Stomach (tissue), 9 donors: ENCODE measurements around the gene CABLES1. TPM values are rescaled to one million over a fixed set of nuclear protein-coding genes. Genes with fewer than 3 reads are reported as not detected.
A peak's percentile ranks its signal among the peaks of the same experiment; 100 is the strongest.

Experiments
- DNase-seq, 2 donors: peaks; one replicate each; pipeline versions ENCODE4 v3.0.0 to v3.0.0-alpha.2; 2013 to 2019
- H3K27ac ChIP-seq, 5 donors: fragments of 200-600 bp in 4 of 5; sonication (generic) in 4 of 5; one replicate each; pipeline ENCODE4 v1.5.1; 2013 to 2019; ENCODE audit warnings: mild to moderate bottlenecking in 1 of 5, moderate library complexity in 1 of 5
- H3K27me3 ChIP-seq, 3 donors: fragments of 200-600 bp; sonication (generic); one replicate each; pipeline ENCODE4 v1.5.1; 2017 to 2019; ENCODE audit warnings: mixed run types in 1 of 3
- H3K36me3 ChIP-seq, 4 donors: fragments of 200-600 bp; sonication (generic); 1 replicate in 3 of 4; 2 replicates in 1 of 4; pipeline ENCODE4 v1.5.1; 2016 to 2019
- H3K4me1 ChIP-seq, 4 donors: fragments of 200-600 bp; sonication (generic); one replicate each; pipeline ENCODE4 v1.5.1; 2016 to 2019
- H3K4me3 ChIP-seq, 4 donors: fragments of 200-600 bp; sonication (generic) in 3 of 4; one replicate each; pipeline ENCODE4 v1.5.1; 2016 to 2019; ENCODE audit warnings: mild to moderate bottlenecking in 1 of 4
- H3K9me3 ChIP-seq, 4 donors: fragments of 200-600 bp; sonication (generic); one replicate each; pipeline ENCODE4 v1.5.1; 2016 to 2019
- EP300 ChIP-seq: sonication (generic); formaldehyde crosslinking; IDR thresholded peaks from one replicate; pipeline ENCODE4 v1.6.1; 2017; ENCODE audit warnings: antibody characterized with exemption
- POLR2A ChIP-seq, 4 donors: fragments of 450-650 bp; IDR thresholded peaks; one replicate each; pipeline ENCODE4 v1.6.1; 2016; ENCODE audit warnings: antibody characterized with exemption in 4 of 4, control low read depth in 2 of 4, mild to moderate bottlenecking in 1 of 4, moderate library complexity in 1 of 4
- POLR2AphosphoS5 ChIP-seq, 3 donors: sonication (generic); formaldehyde crosslinking; IDR thresholded peaks; one replicate each; pipeline ENCODE4 v1.6.1; 2016; ENCODE audit warnings: antibody characterized with exemption in 3 of 3
- WGBS, 5 donors: extraction: QIAGEN DNeasy Blood & Tissue Kit in 3 of 5; methylation state at CpG; one replicate each; pipeline versions ENCODE4 v1.1.5 to v1.1.7; 2013 to 2018; 5-methylcytosine and 5-hydroxymethylcytosine counted together
- intact Hi-C: fragments of 100-400 bp; cut with DNase I; formaldehyde crosslinking; loops from one replicate; pipeline ENCODE4 v1.15.1; 2023; ENCODE audit warnings: low total_unique reads
- polyA plus RNA-seq, 3 donors: library from polyadenylated mRNA; stranded (reverse); fragments of 200-250 nt; gene quantifications; one replicate each; pipeline ENCODE4 v1.2.3, GENCODE V29; 2013
- total RNA-seq, 5 donors: library from RNA; depleted of rRNA; stranded (reverse); fragments of >200 nt; gene quantifications; one replicate each; pipeline versions ENCODE4 v1.1.0 to v1.2.3, GENCODE V29; 2014 to 2016
- TF ChIP-seq, protein P1 (sequence below), 7 experiments: fragments of 450-650 bp in 4 of 7; fragments of 200-600 bp in 3 of 7; sonication (generic) in 3 of 7; IDR thresholded peaks; one replicate each; pipeline ENCODE4 v1.5.1; 2016 to 2019; ENCODE audit warnings: antibody characterized with exemption in 7 of 7, control low read depth in 2 of 7, mild to moderate bottlenecking in 1 of 7
- donor health status: healthy with polysubstance abuse.
- donor health status: Bipolar disorder and iron deficiency.
- donor health status: healthy.

Gene CABLES1
- total and polyA plus RNA-seq, 8 donors = 5.6 to 36.8 (median 18.2) TPM

DNA sequence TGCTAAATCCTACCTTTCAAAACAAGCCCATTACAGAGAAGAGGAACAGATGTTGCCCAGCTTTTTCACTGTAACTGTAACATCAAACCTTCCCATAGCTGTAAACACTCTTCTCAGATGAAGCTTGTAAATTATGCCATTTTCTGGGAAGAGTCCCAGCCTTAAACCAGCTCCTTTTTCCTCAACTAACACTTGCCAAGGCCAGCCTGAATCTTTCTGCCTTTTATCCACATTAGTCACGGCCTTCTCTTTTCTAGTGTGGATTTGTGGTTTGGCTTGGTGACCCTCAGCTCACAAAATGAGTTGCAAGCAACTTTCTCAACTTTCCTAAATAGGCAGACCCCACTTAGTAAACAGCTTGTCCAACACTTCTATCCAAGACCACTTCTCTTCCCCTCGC is 90.2 kb downstream of the CABLES1 start:
- peaks cover 0 to 13% (median 5%) of the 10 kb centered on the region in 4 donors for H3K36me3 ChIP-seq
- H3K9me3 ChIP-seq = no peaks in the 10 kb centered on the region
- H3K4me1 ChIP-seq = peaks cover 17 to 60% (median 40%) of the 10 kb centered on the region in 4 donors
- WGBS, 5 donors = 37 to 83% (median 75%) methylated on average over 2 of the region's 2 CpGs
- intact Hi-C loops = no loop called here
- peak in 1 of 2 donors; percentile 69 for DNase-seq
- TF ChIP-seq, protein P1, sequence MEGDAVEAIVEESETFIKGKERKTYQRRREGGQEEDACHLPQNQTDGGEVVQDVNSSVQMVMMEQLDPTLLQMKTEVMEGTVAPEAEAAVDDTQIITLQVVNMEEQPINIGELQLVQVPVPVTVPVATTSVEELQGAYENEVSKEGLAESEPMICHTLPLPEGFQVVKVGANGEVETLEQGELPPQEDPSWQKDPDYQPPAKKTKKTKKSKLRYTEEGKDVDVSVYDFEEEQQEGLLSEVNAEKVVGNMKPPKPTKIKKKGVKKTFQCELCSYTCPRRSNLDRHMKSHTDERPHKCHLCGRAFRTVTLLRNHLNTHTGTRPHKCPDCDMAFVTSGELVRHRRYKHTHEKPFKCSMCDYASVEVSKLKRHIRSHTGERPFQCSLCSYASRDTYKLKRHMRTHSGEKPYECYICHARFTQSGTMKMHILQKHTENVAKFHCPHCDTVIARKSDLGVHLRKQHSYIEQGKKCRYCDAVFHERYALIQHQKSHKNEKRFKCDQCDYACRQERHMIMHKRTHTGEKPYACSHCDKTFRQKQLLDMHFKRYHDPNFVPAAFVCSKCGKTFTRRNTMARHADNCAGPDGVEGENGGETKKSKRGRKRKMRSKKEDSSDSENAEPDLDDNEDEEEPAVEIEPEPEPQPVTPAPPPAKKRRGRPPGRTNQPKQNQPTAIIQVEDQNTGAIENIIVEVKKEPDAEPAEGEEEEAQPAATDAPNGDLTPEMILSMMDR (IDR thresholded peaks at IDR 0.05) = no peak
- peak in 1 of 3 donors; percentile 47 for TF ChIP-seq POLR2AphosphoS5 (IDR thresholded peaks at IDR 0.05)
- no peak overlapping the region for H3K4me3 ChIP-seq
- no peaks in the 10 kb centered on the region for H3K27me3 ChIP-seq
- H3K27ac ChIP-seq = peak overlapping the region; percentile 18 to 84 (median 76)

DNA sequence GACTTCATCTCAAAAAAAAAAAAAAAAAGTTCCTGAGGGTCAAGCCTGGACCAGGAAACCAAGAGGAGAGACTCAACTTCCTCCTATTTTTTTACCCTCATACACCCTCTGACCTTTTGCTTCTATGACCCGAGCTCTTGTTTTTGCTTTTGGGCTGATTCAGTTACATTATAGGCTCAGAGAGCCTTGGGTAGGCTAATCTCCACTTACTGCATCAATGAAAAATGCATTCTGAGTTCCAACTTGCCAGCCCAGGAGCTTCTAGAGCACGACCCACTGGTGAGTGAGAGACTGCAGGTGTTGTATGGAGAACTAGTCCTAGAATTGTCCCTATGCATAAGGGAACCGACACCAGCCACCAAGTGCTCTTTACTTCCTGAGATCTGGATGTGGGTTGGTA is 91.1 kb downstream of the CABLES1 start:
- peaks cover 17 to 62% (median 41%) of the 10 kb centered on the region in 4 donors for H3K4me1 ChIP-seq
- no peak for DNase-seq

DNA sequence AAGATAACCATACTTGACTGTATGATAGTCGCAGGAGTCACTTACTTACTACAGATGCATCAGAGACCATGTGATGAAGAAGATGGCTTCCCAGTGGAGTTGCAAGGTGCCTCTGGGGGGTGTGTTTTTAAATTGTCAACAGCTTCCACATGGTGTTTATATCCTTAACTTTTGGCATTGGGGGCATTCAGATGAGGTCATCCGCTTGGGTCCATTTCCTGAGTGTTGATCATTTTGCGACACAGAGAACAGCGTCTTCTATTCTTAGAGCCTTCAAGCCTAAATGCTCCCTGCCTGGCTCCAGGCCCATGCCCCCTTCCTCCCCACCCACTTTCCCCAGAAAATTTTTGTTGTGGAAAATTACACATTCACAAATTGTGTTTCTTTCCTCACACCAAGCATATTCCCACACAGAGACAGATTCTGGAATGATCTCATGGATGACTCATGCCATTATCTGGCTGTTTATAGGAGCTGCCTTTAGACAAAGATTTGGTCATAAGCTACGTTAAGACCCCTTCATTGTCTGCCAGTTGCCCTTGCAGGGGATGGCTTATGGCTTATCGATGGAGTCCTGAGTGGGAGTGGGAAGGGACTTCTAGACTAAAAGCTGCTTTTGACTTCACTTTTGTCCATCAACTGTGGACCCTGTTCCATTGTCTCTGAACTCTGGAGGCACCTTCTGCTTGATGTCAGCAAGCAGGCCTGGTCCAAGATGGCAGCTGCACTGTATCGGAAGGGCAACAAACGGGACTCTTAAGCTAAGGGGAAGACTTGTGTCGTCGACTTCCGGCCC is 91.8 kb downstream of the CABLES1 start:
- Histone ChIP-seq H3K4me1 (peaks cover 17 to 67% (median 41%) of the 10 kb centered on the region in 4 donors), H3K27me3 (no peaks in the 10 kb centered on the region), H3K4me3 (no peak overlapping the region), H3K36me3 (no peaks in the 10 kb centered on the region), H3K9me3 (no peaks in the 10 kb centered on the region), H3K27ac (peak overlapping the region; percentile 11 to 84 (median 76))
- 40 to 62% (median 49%) methylated on average over 11 of the region's 11 CpGs for WGBS, 5 donors
- intact Hi-C loops = no loop called here
- peak in 1 of 2 donors; percentile 67 for DNase-seq
- TF ChIP-seq EP300 = no peak
- TF ChIP-seq POLR2AphosphoS5 (IDR thresholded peaks at IDR 0.05) = peak in 1 of 3 donors; percentile 18
- TF ChIP-seq, protein P1 (IDR thresholded peaks at IDR 0.05) = no peak
- TF ChIP-seq POLR2A (IDR thresholded peaks at IDR 0.05) = no peak

More for the DNA sequence above, 91.1 kb downstream of the CABLES1 start:
- Histone ChIP-seq H3K9me3 (no peaks in the 10 kb centered on the region), H3K36me3 (peaks cover 0 to 5% (median 2%) of the 10 kb centered on the region in 4 donors), H3K27me3 (no peaks in the 10 kb centered on the region), H3K27ac (peak overlapping the region in 3 of 5 donors; percentile 76 to 84 (median 79)), H3K4me3 (no peak overlapping the region)
- 64 to 77% (median 70%) methylated on average over 3 of the region's 3 CpGs for WGBS, 5 donors
- intact Hi-C loops = no loop called here
- TF ChIP-seq EP300 (no peak), POLR2A (IDR thresholded peaks at IDR 0.05) (no peak), POLR2AphosphoS5 (IDR thresholded peaks at IDR 0.05) (no peak)
- TF ChIP-seq, protein P1 (IDR thresholded peaks at IDR 0.05) = no peak

DNA sequence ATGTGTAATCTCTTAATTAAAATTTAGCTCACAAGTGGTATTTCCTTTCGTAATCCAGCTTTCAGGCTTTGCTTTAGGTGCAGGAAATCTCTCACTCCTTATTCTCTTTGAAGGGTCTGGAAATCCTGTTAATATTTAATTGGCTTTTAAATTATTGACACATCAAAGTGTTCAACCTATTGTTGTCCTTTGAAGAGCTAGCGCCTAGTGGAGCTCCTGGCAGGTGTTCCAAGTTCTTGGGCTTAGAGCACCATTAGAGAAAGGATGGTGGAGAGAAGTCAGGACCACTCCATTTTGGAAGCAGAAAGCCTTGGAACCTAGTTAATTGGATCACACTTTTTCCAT is 92.4 kb downstream of the CABLES1 start:
- intact Hi-C loops = no loop called here
- TF ChIP-seq, protein P1 (IDR thresholded peaks at IDR 0.05) = no peak
- TF ChIP-seq POLR2AphosphoS5 (IDR thresholded peaks at IDR 0.05) = no peak
- TF ChIP-seq POLR2A (IDR thresholded peaks at IDR 0.05) = no peak
- no peak for TF ChIP-seq EP300
- Histone ChIP-seq H3K27ac (peak overlapping the region in 4 of 5 donors; percentile 44 to 84 (median 78)), H3K27me3 (no peaks in the 10 kb centered on the region), H3K4me1 (peaks cover 17 to 67% (median 41%) of the 10 kb centered on the region in 4 donors), H3K9me3 (no peaks in the 10 kb centered on the region), H3K4me3 (no peak overlapping the region), H3K36me3 (no peaks in the 10 kb centered on the region)
- peak; percentile 33 to 37 for DNase-seq
- WGBS, 5 donors = 33 to 52% (median 46%) methylated on average over 2 of the region's 2 CpGs
